GM12875 (cell line): ENCODE measurements around the gene CST9.

Source experiments
- H3K4me3 ChIP-seq: one replicate; pipeline ENCODE4 v1.5.1; 2011; ENCODE audit warnings: low read depth, low read length, control low read depth
- CTCF ChIP-seq: IDR thresholded peaks from 2 replicates; pipeline ENCODE4 v1.5.1; 2011; ENCODE audit warnings: low read depth, mild to moderate bottlenecking, control low read depth, inconsistent platforms, low read length, moderate library complexity, borderline replicate concordance; ENCODE audit not compliant: insufficient read depth

CST9 gene

GRCh38 chr20:23632711-23633573 lies 27.2 kb upstream of the CST9 start:
- no peak for TF ChIP-seq CTCF
- no peak overlapping the region for H3K4me3 ChIP-seq

GRCh38 chr20:23631981-23632710 lies 26.4 kb upstream of the CST9 start:
- TF ChIP-seq CTCF = no peak

GRCh38 chr20:23631226-23631822 lies 25.6 kb upstream of the CST9 start:
- TF ChIP-seq CTCF = no peak
- no peak overlapping the region for H3K4me3 ChIP-seq

More at GRCh38 chr20:23631981-23632710, 26.4 kb upstream of the CST9 start:
- H3K4me3 ChIP-seq = no peak overlapping the region

GRCh38 chr20:23630392-23630849 lies 24.7 kb upstream of the CST9 start:
- TF ChIP-seq CTCF = no peak
- H3K4me3 ChIP-seq = no peak overlapping the region

- no peak for TF ChIP-seq CTCF
- no peak overlapping the region for H3K4me3 ChIP-seq
Observed at GRCh38 chr20:23629542-23630391, 24.1 kb upstream of the CST9 start.

- H3K4me3 ChIP-seq = no peak overlapping the region
- TF ChIP-seq CTCF = no peak
Observed at GRCh38 chr20:23629017-23629541, 23.4 kb upstream of the CST9 start.
